B cell (primary cell): ENCODE data around the gene GALK1. TPM values are rescaled to one million over a fixed set of nuclear protein-coding genes. Genes with fewer than 3 reads are reported as not detected.

ENCODE experiments used
- ATAC-seq: fragments of 200-7000 bp; cut with Tn5 transposase; one replicate; pipeline ENCODE4 v1.10.0; 2021; ENCODE audit warnings: low read depth, mild to moderate bottlenecking, moderate number of reproducible peaks, moderate library complexity
- CTCF ChIA-PET: fragments of 350-600 bp; sonication (Branson Sonifier 250); formaldehyde crosslinking; loops from one replicate; lab custom pipeline; 2021; ENCODE audit warnings: antibody characterized with exemption, inconsistent platforms; lab: Charles Lee
- POLR2A ChIA-PET: fragments of 350-600 bp; sonication (Branson Sonifier 250); formaldehyde crosslinking; loops from one replicate; lab custom pipeline; 2021; ENCODE audit warnings: antibody characterized with exemption; lab: Charles Lee
- DNase-seq: peaks from one replicate; pipeline ENCODE4 v3.0.0; 2013
- H2AFZ ChIP-seq: 2 replicates; pipeline ENCODE4 v1.6.1; 2012; ENCODE audit warnings: mild to moderate bottlenecking, low read depth, low read length; ENCODE audit not compliant: insufficient read depth, poor library complexity, severe bottlenecking
- H3K27ac ChIP-seq, 2 donors: 1 replicate in 1 of 2; 2 replicates in 1 of 2; pipeline ENCODE4 v1.5.1; 2012 to 2013; ENCODE audit warnings: low read length in 2 of 2, mild to moderate bottlenecking in 2 of 2, moderate library complexity in 1 of 2
- H3K27me3 ChIP-seq, 4 experiments: fragments of 200-600 bp in 1 of 4; sonication (generic) in 1 of 4; replicated peaks in 1 of 4; 1 replicate in 2 of 4; 2 replicates in 2 of 4; pipeline versions ENCODE4 v1.6.1 to v1.7.0; 2013 to 2016; ENCODE audit warnings: low read length in 3 of 4, mild to moderate bottlenecking in 2 of 4, mixed read lengths in 1 of 4, moderate library complexity in 1 of 4; ENCODE audit not compliant: insufficient read depth in 4 of 4, control insufficient read depth in 3 of 4; ENCODE audit errors: control extremely low read depth in 1 of 4
- H3K36me3 ChIP-seq, 2 experiments: replicated peaks in 1 of 2; 1 replicate in 1 of 2; 2 replicates in 1 of 2; pipeline versions ENCODE4 v1.6.1 to v1.7.1; 2013; ENCODE audit warnings: low read length in 1 of 2; ENCODE audit not compliant: insufficient read depth in 2 of 2, control insufficient read depth in 1 of 2; ENCODE audit errors: control extremely low read depth in 1 of 2, extremely low read depth in 1 of 2
- H3K4me1 ChIP-seq, 2 donors: fragments of 200-600 bp in 1 of 2; sonication (generic) in 1 of 2; 1 replicate in 1 of 2; 2 replicates in 1 of 2; pipeline versions ENCODE4 v1.5.1 to v1.6.1; 2013 to 2017; ENCODE audit warnings: low read length in 2 of 2; ENCODE audit not compliant: control insufficient read depth in 2 of 2, insufficient read depth in 2 of 2
- H3K4me2 ChIP-seq: replicated peaks from 2 replicates; pipeline ENCODE3; 2012; ENCODE audit warnings: mild to moderate bottlenecking, low read depth, low read length; ENCODE audit not compliant: poor library complexity, severe bottlenecking
- H3K4me3 ChIP-seq, 5 experiments: fragments of 200-600 bp in 1 of 5; sonication (generic) in 1 of 5; 1 replicate in 3 of 5; 2 replicates in 2 of 5; pipeline versions ENCODE4 v1.5.1 to v1.7.0; 2011 to 2016; ENCODE audit warnings: low read length in 4 of 5, mild to moderate bottlenecking in 4 of 5, low read depth in 2 of 5, control low read depth in 1 of 5, moderate library complexity in 1 of 5; ENCODE audit not compliant: insufficient read depth in 1 of 5; ENCODE audit errors: control extremely low read depth in 1 of 5, extremely low read depth in 1 of 5
- H3K79me2 ChIP-seq: fragments of 200-600 bp; sonication (generic); one replicate; pipeline ENCODE4 v1.6.0; 2016; ENCODE audit warnings: low read length; ENCODE audit not compliant: control insufficient read depth, insufficient read depth
- H3K9ac ChIP-seq: fragments of 200-600 bp; sonication (generic); 2 replicates; pipeline ENCODE4 v1.6.1; 2017; ENCODE audit warnings: mild to moderate bottlenecking, low read length, moderate library complexity
- H3K9me3 ChIP-seq, 3 donors: one replicate each; pipeline versions ENCODE4 v1.6.1 to v1.7.1; 2013; ENCODE audit warnings: low read length in 2 of 3; ENCODE audit not compliant: control insufficient read depth in 2 of 3, insufficient read depth in 1 of 3; ENCODE audit errors: control extremely low read depth in 1 of 3
- H4K20me1 ChIP-seq: 2 replicates; pipeline ENCODE4 v1.6.0; 2012; ENCODE audit warnings: mild to moderate bottlenecking, low read length; ENCODE audit not compliant: insufficient read depth, control insufficient read depth, poor library complexity, severe bottlenecking
- H3K27ac Mint-ChIP-seq: one replicate; pipeline ENCODE4 v1.8.0; 2021; ENCODE audit warnings: mixed read lengths
- H3K27me3 Mint-ChIP-seq: one replicate; pipeline ENCODE4 v1.8.0; 2021; ENCODE audit warnings: mixed read lengths
- H3K4me1 Mint-ChIP-seq: one replicate; pipeline ENCODE4 v1.8.0; 2021; ENCODE audit warnings: mixed read lengths
- H3K4me3 Mint-ChIP-seq: one replicate; pipeline ENCODE4 v1.8.0; 2021; ENCODE audit warnings: mixed read lengths
- H3K9me3 Mint-ChIP-seq: one replicate; pipeline ENCODE4 v1.8.0; 2022; ENCODE audit warnings: mixed read lengths; ENCODE audit not compliant: insufficient read depth
- CTCF ChIP-seq: fragments of 200-600 bp; IDR thresholded peaks from one replicate; pipeline ENCODE4 v1.8.0; 2022; ENCODE audit warnings: antibody characterized with exemption, mild to moderate bottlenecking
- EZH2 ChIP-seq: IDR thresholded peaks from 2 replicates; pipeline ENCODE4 v1.6.1; 2012; ENCODE audit warnings: borderline replicate concordance, low read depth, mild to moderate bottlenecking, moderate library complexity, low read length; ENCODE audit not compliant: insufficient read depth, poor library complexity, severe bottlenecking
- whole genome bisulfite sequencing: methylation state at CpG from one replicate; pipeline ENCODE4 v1.1.5; 2013; ENCODE audit warnings: missing lambda C conversion rate; ENCODE audit not compliant: insufficient coverage; 5-methylcytosine and 5-hydroxymethylcytosine counted together
- intact Hi-C: fragments of 100-400 bp; cut with micrococcal nuclease; formaldehyde crosslinking; loops from one replicate; pipeline ENCODE4 v1.10.0; 2022
- polyA plus RNA-seq: library from polyadenylated mRNA; depleted of rRNA; stranded (reverse); fragments of >200 nt; gene quantifications from 2 replicates; pipeline ENCODE4 v1.2.3, GENCODE V29; 2012
- total RNA-seq, 2 donors: library from RNA; stranded (reverse); fragments of 120-200 nt in 1 of 2; gene quantifications; 1 replicate in 1 of 2; 2 replicates in 1 of 2; pipeline versions ENCODE4 v1.2.3 to v1.2.4, GENCODE V29; 2013 to 2022

The GALK1 gene
- total and polyA plus RNA-seq, 2 donors (not counting 1 experiment from before 2014, with no cell fraction given) = 29.8 to 37.4 TPM

- Histone ChIP-seq H3K9me3 (no peaks in the 10 kb centered on the region), H3K4me1 (no peaks in the 10 kb centered on the region), H3K4me2 (no peak overlapping the region), H2AFZ (no peak overlapping the region), H4K20me1 (peaks cover 4% of the 10 kb centered on the region), H3K79me2 (peaks cover 74% of the 10 kb centered on the region), H3K9ac (no peak overlapping the region), H3K27ac (no peak overlapping the region), H3K27me3 (no peaks in the 10 kb centered on the region), H3K36me3 (peaks cover 3 to 29% of the 10 kb centered on the region in 2 experiments), H3K4me3 (no peak overlapping the region)
- WGBS = 77% methylated on average over 3 of the region's 4 CpGs
- intact Hi-C loops = no loop called here
- POLR2A ChIA-PET = interaction anchor here (0.6 kb wide), 1 partner anchor 16 kb away, joined by 3 read pairs; no protein-coding TSS in a partner anchor
- ATAC-seq (no peak), DNase-seq (no peak)
- TF ChIP-seq CTCF (no peak), EZH2 (no peak)
- CTCF ChIA-PET = no interaction called here
- Mint-ChIP-seq H3K4me1 (peaks cover 5% of the 10 kb centered on the region), H3K27ac (no peak overlapping the region), H3K9me3 (no peaks in the 10 kb centered on the region), H3K4me3 (no peak overlapping the region), H3K27me3 (no peaks in the 10 kb centered on the region)
Measured at GRCh38 chr17:75799402-75799801, 34.4 kb upstream of the GALK1 start.

- Mint-ChIP-seq H3K4me3 (no peak overlapping the region), H3K9me3 (no peaks in the 10 kb centered on the region), H3K4me1 (peaks cover 2% of the 10 kb centered on the region), H3K27ac (no peak overlapping the region), H3K27me3 (no peaks in the 10 kb centered on the region)
- Histone ChIP-seq H3K27ac (no peak overlapping the region), H3K79me2 (peaks cover 82% of the 10 kb centered on the region), H3K4me2 (no peak overlapping the region), H3K4me3 (no peak overlapping the region), H3K9ac (no peak overlapping the region), H2AFZ (no peak overlapping the region), H3K36me3 (peaks cover 5 to 48% of the 10 kb centered on the region in 2 experiments), H3K27me3 (no peaks in the 10 kb centered on the region), H3K9me3 (no peaks in the 10 kb centered on the region), H3K4me1 (no peaks in the 10 kb centered on the region), H4K20me1 (peaks cover 15% of the 10 kb centered on the region)
- WGBS = 100% methylated on average over 1 of the region's 8 CpGs
- DNase-seq (no peak), ATAC-seq (no peak)
- POLR2A ChIA-PET = interaction anchor here (0.7 kb wide), 1 partner anchor 8 kb away, joined by 6 read pairs; no protein-coding TSS in a partner anchor
- CTCF ChIA-PET = interaction anchor here (0.9 to 2.0 kb wide), 5 partner anchors 9 to 46 kb away, joined by 3 to 7 read pairs (median 6); no protein-coding TSS in a partner anchor
- no peak for TF ChIP-seq EZH2
- TF ChIP-seq CTCF = no peak
- intact Hi-C loops = no loop called here
Measured at GRCh38 chr17:75795820-75796607, 31.0 kb upstream of the GALK1 start.
